Loucy (cell line): Measurements from ENCODE around the gene DEPDC4.

Source experiments
- H2AFZ ChIP-seq: fragments of 200-600 bp; sonication (generic); 2 replicates; pipeline ENCODE4 v1.6.0; 2016; ENCODE audit warnings: antibody characterized with exemption, mild to moderate bottlenecking, low read length, moderate library complexity
- H3F3A ChIP-seq: fragments of 200-600 bp; 2 replicates; pipeline ENCODE4 v1.6.0; 2016; ENCODE audit warnings: antibody characterized with exemption, low read depth, mild to moderate bottlenecking
- H3K27me3 ChIP-seq: fragments of 200-600 bp; sonication (generic); 2 replicates; pipeline ENCODE4 v1.6.1; 2014; ENCODE audit warnings: low read length, mild to moderate bottlenecking; ENCODE audit not compliant: insufficient read depth, poor library complexity, severe bottlenecking
- H3K36me3 ChIP-seq: fragments of 200-600 bp; sonication (generic); 2 replicates; pipeline ENCODE4 v1.6.1; 2016; ENCODE audit warnings: low read length; ENCODE audit not compliant: insufficient read depth
- H3K4me1 ChIP-seq: fragments of 200-600 bp; sonication (generic); 2 replicates; pipeline ENCODE4 v1.5.1; 2014; ENCODE audit warnings: low read length, mild to moderate bottlenecking; ENCODE audit not compliant: insufficient read depth, poor library complexity, severe bottlenecking
- H3K4me2 ChIP-seq: fragments of 200-600 bp; sonication (generic); 2 replicates; pipeline ENCODE4 v1.6.0; 2014; ENCODE audit warnings: antibody characterized with exemption, low read length, low read depth, mild to moderate bottlenecking; ENCODE audit not compliant: poor library complexity, severe bottlenecking
- H3K4me3 ChIP-seq: fragments of 200-600 bp; sonication (generic); 2 replicates; pipeline ENCODE4 v1.5.1; 2014; ENCODE audit warnings: low read length, mild to moderate bottlenecking, mixed read lengths; ENCODE audit not compliant: poor library complexity, severe bottlenecking
- H3K79me2 ChIP-seq: fragments of 200-600 bp; sonication (generic); 2 replicates; pipeline ENCODE4 v1.6.1; 2014; ENCODE audit warnings: low read length; ENCODE audit not compliant: insufficient read depth
- H3K9ac ChIP-seq: fragments of 200-600 bp; sonication (generic); 2 replicates; pipeline ENCODE4 v1.6.0; 2014; ENCODE audit warnings: mild to moderate bottlenecking, low read depth, low read length, moderate library complexity; ENCODE audit not compliant: poor library complexity, severe bottlenecking
- H3K9me2 ChIP-seq: fragments of 200-600 bp; sonication (generic); replicated peaks from 2 replicates; pipeline ENCODE4 v1.6.1; 2016; ENCODE audit warnings: low read depth, low read length, mixed read lengths
- H3K9me3 ChIP-seq: fragments of 200-600 bp; sonication (generic); 2 replicates; pipeline ENCODE4 v1.6.1; 2014; ENCODE audit warnings: mild to moderate bottlenecking, antibody characterized with exemption, low read length, low read depth; ENCODE audit not compliant: insufficient read depth
- H4K20me1 ChIP-seq: fragments of 200-600 bp; sonication (generic); 2 replicates; pipeline ENCODE4 v1.6.0; 2014; ENCODE audit warnings: antibody characterized with exemption, low read length, mild to moderate bottlenecking; ENCODE audit not compliant: insufficient read depth, poor library complexity, severe bottlenecking
- EZH2phosphoT487 ChIP-seq: fragments of 200-600 bp; IDR thresholded peaks from 2 replicates; pipeline ENCODE4 v1.6.1; 2018; ENCODE audit warnings: antibody characterized with exemption, mild to moderate bottlenecking, moderate library complexity, borderline replicate concordance
- TF ChIP-seq, protein P1 (sequence below): fragments of 200-600 bp; sonication (generic); conservative IDR thresholded peaks from 2 replicates; pipeline ENCODE4 v1.5.1; 2014; ENCODE audit warnings: mild to moderate bottlenecking, antibody characterized with exemption, low read length

The DEPDC4 gene

DNA sequence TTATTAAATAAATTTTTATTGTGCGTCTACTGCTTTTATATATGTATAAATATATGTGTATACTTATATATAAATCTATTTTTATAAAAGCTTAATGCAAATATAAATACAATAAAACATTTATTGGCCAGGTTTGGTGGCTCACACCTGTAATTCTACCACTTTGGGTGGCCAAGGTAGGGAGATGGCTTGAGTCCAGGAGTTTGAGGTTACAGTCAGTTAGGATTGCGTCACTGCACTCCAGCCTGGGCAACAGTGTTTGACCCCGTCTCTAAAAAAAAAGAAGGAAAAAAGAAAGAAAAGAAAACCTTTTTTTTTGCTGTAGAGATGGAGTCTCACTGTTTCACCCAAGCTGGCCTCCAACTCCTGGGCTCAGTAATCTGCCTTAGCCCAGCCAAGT, 45.4 kb downstream of the DEPDC4 start:
- no peak for TF ChIP-seq EZH2phosphoT487
- TF ChIP-seq, protein P1, sequence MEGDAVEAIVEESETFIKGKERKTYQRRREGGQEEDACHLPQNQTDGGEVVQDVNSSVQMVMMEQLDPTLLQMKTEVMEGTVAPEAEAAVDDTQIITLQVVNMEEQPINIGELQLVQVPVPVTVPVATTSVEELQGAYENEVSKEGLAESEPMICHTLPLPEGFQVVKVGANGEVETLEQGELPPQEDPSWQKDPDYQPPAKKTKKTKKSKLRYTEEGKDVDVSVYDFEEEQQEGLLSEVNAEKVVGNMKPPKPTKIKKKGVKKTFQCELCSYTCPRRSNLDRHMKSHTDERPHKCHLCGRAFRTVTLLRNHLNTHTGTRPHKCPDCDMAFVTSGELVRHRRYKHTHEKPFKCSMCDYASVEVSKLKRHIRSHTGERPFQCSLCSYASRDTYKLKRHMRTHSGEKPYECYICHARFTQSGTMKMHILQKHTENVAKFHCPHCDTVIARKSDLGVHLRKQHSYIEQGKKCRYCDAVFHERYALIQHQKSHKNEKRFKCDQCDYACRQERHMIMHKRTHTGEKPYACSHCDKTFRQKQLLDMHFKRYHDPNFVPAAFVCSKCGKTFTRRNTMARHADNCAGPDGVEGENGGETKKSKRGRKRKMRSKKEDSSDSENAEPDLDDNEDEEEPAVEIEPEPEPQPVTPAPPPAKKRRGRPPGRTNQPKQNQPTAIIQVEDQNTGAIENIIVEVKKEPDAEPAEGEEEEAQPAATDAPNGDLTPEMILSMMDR: no peak
- H3F3A ChIP-seq: no peaks in the 10 kb centered on the region
- peaks cover 47% of the 10 kb centered on the region; the same call in 1 of the 2 replicates for H3K36me3 ChIP-seq
- H3K9me2 ChIP-seq: no peaks in the 10 kb centered on the region
- no peak overlapping the region for H3K4me2 ChIP-seq
- H4K20me1 ChIP-seq: no peaks in the 10 kb centered on the region
- H3K9me3 ChIP-seq: no peaks in the 10 kb centered on the region
- no peaks in the 10 kb centered on the region for H3K79me2 ChIP-seq
- no peak overlapping the region for H2AFZ ChIP-seq
- no peak overlapping the region for H3K4me3 ChIP-seq
- H3K27me3 ChIP-seq: no peaks in the 10 kb centered on the region
- H3K4me1 ChIP-seq: no peaks in the 10 kb centered on the region
- no peak overlapping the region for H3K9ac ChIP-seq

GRCh38 chr12:100219328-100220109, 47.4 kb downstream of the DEPDC4 start:
- Histone ChIP-seq H3K9me3 (no peaks in the 10 kb centered on the region), H3K4me3 (no peak overlapping the region), H4K20me1 (no peaks in the 10 kb centered on the region), H3K4me1 (no peaks in the 10 kb centered on the region), H3K9ac (no peak overlapping the region), H3F3A (no peaks in the 10 kb centered on the region), H2AFZ (no peak overlapping the region), H3K9me2 (no peaks in the 10 kb centered on the region), H3K4me2 (no peak overlapping the region), H3K36me3 (peaks cover 44% of the 10 kb centered on the region; the same call in 1 of the 2 replicates), H3K27me3 (no peaks in the 10 kb centered on the region), H3K79me2 (no peaks in the 10 kb centered on the region)
- TF ChIP-seq EZH2phosphoT487: no peak

GRCh38 chr12:100216337-100216736, 50.5 kb downstream of the DEPDC4 start:
- no peak overlapping the region for H3K4me3 ChIP-seq
- no peaks in the 10 kb centered on the region for H3K9me2 ChIP-seq
- no peak overlapping the region for H3K9ac ChIP-seq
- H2AFZ ChIP-seq: no peak overlapping the region
- H3K79me2 ChIP-seq: no peaks in the 10 kb centered on the region
- no peaks in the 10 kb centered on the region for H3F3A ChIP-seq
- H3K27me3 ChIP-seq: no peaks in the 10 kb centered on the region
- H3K4me1 ChIP-seq: no peaks in the 10 kb centered on the region
- no peak for TF ChIP-seq EZH2phosphoT487
- TF ChIP-seq, protein P1: no peak
- peaks cover 44% of the 10 kb centered on the region; the same call in 1 of the 2 replicates for H3K36me3 ChIP-seq
- H3K4me2 ChIP-seq: no peak overlapping the region
- no peaks in the 10 kb centered on the region for H3K9me3 ChIP-seq
- no peaks in the 10 kb centered on the region for H4K20me1 ChIP-seq
